ENCODE measurements around the gene G6PC3.

Gene G6PC3

DNA sequence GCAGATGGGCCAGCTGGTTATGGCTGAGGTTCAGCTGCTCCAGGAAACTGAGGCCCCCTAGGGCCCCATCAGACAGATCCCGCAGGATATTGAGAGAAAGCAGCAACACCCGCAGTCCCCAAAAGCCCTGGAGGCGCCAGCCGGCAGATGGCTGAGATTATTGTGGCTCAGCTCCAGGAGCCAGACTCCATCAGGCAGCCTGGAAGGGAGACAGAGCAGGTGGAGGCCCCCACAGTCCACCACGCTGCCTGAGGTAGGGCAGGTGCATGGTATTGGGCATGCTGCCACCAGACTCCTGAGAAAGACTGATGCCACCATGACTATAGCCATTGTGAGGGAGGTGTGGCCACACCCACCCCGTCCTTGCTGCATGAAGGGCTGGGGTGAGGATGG, 46.3 kb upstream of the G6PC3 start (continued):
- TF ChIP-seq ZNF174 (tag by site-specific recombination; IDR thresholded peaks at IDR 0.05) = no peak
- TF ChIP-seq, protein P1, sequence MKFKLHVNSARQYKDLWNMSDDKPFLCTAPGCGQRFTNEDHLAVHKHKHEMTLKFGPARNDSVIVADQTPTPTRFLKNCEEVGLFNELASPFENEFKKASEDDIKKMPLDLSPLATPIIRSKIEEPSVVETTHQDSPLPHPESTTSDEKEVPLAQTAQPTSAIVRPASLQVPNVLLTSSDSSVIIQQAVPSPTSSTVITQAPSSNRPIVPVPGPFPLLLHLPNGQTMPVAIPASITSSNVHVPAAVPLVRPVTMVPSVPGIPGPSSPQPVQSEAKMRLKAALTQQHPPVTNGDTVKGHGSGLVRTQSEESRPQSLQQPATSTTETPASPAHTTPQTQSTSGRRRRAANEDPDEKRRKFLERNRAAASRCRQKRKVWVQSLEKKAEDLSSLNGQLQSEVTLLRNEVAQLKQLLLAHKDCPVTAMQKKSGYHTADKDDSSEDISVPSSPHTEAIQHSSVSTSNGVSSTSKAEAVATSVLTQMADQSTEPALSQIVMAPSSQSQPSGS (tag by site-specific recombination; IDR thresholded peaks at IDR 0.05; ENCODE audit: low read depth) = no peak
- TF ChIP-seq, protein P2, sequence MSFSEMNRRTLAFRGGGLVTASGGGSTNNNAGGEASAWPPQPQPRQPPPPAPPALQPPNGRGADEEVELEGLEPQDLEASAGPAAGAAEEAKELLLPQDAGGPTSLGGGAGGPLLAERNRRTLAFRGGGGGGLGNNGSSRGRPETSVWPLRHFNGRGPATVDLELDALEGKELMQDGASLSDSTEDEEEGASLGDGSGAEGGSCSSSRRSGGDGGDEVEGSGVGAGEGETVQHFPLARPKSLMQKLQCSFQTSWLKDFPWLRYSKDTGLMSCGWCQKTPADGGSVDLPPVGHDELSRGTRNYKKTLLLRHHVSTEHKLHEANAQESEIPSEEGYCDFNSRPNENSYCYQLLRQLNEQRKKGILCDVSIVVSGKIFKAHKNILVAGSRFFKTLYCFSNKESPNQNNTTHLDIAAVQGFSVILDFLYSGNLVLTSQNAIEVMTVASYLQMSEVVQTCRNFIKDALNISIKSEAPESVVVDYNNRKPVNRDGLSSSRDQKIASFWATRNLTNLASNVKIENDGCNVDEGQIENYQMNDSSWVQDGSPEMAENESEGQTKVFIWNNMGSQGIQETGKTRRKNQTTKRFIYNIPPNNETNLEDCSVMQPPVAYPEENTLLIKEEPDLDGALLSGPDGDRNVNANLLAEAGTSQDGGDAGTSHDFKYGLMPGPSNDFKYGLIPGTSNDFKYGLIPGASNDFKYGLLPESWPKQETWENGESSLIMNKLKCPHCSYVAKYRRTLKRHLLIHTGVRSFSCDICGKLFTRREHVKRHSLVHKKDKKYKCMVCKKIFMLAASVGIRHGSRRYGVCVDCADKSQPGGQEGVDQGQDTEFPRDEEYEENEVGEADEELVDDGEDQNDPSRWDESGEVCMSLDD (tag by site-specific recombination; IDR thresholded peaks at IDR 0.05) = no peak

DNA sequence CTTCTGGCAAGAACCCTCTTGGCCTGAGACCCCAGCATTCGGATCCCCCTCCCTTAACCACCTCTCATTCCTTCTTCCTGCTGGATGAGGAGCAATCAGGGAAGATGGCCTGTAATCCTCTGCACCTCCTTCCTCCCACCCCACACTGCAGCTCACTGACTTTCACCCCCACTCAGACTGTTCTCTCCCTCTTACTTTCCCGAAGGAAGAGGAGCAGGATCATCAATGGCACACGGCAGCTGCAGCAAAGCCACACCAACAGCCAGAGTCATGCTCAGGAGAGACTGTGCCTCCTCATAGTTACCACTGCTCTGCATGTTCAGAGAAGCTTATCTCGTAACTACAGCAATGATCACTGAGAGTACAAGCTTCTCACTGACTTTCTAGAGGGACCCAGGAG, 45.7 kb upstream of the G6PC3 start:
- peak overlapping the region; percentile 17; the same call in 1 of the 2 replicates for H3K27ac ChIP-seq (ENCODE audit: extremely low read depth, low read depth, low read length)
- CTCF ChIA-PET = interaction anchor here (0.9 to 1.0 kb wide), 3 partner anchors 14 to 147 kb away, joined by 3 to 4 read pairs (median 3); no protein-coding TSS in a partner anchor
- peaks cover 4 to 72% of the 10 kb centered on the region in 2 experiments; a peak in 2 of 3 replicates for H3K36me3 ChIP-seq (ENCODE audit: control insufficient read depth in 2 of 2, insufficient read depth in 1 of 2, low read length in 2 of 2)
- H3K4me3 ChIP-seq (ENCODE audit: low read depth, low read length) = no peak overlapping the region
- peak; percentile 86 for TF ChIP-seq PRDM1 (tag by site-specific recombination; IDR thresholded peaks at IDR 0.05)
- TF ChIP-seq ZNF585B (tag by site-specific recombination; IDR thresholded peaks at IDR 0.05) = no peak
- POLR2A ChIA-PET = no interaction called here
- no peaks in the 10 kb centered on the region for H3K4me1 ChIP-seq (ENCODE audit: control insufficient read depth, insufficient read depth, low read length)
- H3K9me3 ChIP-seq (ENCODE audit: control insufficient read depth, insufficient read depth, low read depth, low read length) = no peaks in the 10 kb centered on the region

DNA sequence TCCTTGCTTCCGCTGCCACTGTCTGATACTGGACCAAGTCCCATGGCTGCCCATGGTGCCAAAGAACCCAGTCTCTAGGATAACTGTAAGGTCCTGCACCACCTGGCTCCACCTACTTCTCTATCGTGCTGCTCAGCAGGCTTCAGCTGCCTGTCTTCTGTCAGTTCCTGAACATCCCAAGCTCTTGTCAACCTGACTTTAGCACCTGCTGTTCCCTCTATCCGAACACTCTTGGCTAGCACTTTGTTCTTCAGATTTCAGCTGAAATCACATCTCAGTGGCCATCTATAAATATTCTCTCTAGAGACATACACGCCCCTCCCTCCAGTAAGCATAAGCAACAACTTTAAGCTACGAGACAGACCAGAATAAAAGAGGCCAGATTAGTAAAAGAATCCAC, 40.8 kb upstream of the G6PC3 start:
- TF ChIP-seq, protein P3, sequence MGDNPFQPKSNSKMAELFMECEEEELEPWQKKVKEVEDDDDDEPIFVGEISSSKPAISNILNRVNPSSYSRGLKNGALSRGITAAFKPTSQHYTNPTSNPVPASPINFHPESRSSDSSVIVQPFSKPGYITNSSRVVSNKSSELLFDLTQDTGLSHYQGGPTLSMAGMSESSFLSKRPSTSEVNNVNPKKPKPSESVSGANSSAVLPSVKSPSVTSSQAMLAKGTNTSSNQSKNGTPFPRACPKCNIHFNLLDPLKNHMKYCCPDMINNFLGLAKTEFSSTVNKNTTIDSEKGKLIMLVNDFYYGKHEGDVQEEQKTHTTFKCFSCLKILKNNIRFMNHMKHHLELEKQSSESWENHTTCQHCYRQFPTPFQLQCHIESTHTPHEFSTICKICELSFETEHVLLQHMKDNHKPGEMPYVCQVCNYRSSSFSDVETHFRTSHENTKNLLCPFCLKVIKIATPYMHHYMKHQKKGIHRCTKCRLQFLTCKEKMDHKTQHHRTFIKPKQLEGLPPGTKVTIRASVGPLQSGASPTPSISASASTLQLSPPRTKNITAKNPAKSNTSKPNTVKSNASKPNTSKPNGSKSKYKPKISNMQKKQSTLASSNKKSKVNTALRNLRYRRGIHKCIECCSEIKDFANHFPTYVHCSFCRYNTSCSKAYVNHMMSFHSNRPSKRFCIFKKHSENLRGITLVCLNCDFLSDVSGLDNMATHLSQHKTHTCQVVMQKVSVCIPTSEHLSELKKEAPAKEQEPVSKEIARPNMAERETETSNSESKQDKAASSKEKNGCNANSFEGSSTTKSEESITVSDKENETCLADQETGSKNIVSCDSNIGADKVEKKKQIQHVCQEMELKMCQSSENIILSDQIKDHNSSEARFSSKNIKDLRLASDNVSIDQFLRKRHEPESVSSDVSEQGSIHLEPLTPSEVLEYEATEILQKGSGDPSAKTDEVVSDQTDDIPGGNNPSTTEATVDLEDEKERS (tag by site-specific recombination; IDR thresholded peaks at IDR 0.05) = no peak
- peak; percentile 48; the same call in 1 of the 2 replicates for TF ChIP-seq ZBTB17 (tag by site-specific recombination; IDR thresholded peaks at IDR 0.05)
- CTCF ChIA-PET = interaction anchor here (0.6 to 3.4 kb wide), 8 partner anchors 12 to 149 kb away, joined by 3 to 26 read pairs (median 5); partner anchors contain the start of gene HDAC5

DNA sequence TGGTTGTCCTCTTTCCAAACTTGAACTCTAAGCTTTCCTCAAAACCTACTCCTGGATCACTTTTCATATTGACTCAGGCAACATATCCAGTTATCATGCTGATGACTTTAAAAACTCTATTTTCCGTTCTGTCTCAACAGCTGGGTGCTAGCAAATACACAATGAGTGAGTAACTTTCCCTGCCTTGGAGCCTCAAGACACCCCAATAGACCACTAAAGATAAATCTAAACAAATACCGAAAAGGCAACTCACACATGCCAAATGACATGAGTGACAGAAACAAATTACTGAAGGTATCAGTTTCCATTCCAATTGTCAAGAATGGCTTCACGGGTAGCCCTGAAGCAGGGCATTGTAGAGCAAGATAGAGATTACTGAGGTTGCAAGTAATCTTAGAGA, 40.1 kb upstream of the G6PC3 start:
- CTCF ChIA-PET = interaction anchor here (0.9 to 1.1 kb wide), 3 partner anchors 12 to 87 kb away, joined by 4 to 10 read pairs (median 4); no protein-coding TSS in a partner anchor
- Histone ChIP-seq H3K36me3 (ENCODE audit: control insufficient read depth in 2 of 2, insufficient read depth in 1 of 2, low read length in 2 of 2) (peaks cover 38 to 62% of the 10 kb centered on the region in 2 experiments), H3K4me1 (ENCODE audit: control insufficient read depth, insufficient read depth, low read length) (no peaks in the 10 kb centered on the region), H3K4me3 (ENCODE audit: low read depth, low read length) (no peak overlapping the region), H3K27ac (ENCODE audit: extremely low read depth, low read depth, low read length) (no peak overlapping the region), H3K9me3 (ENCODE audit: control insufficient read depth, insufficient read depth, low read depth, low read length) (no peaks in the 10 kb centered on the region)
- POLR2A ChIA-PET = no interaction called here
- no peak for TF ChIP-seq ZSCAN30 (tag by site-specific recombination; IDR thresholded peaks at IDR 0.05)
- no peak for TF ChIP-seq ZNF202 (tag by site-specific recombination; IDR thresholded peaks at IDR 0.05; ENCODE audit: borderline replicate concordance)
- TF ChIP-seq ZNF239 (tag by site-specific recombination; IDR thresholded peaks at IDR 0.05) = no peak
- no peak for TF ChIP-seq OVOL3 (tag by site-specific recombination; IDR thresholded peaks at IDR 0.05)
- no peak for TF ChIP-seq ZNF138 (tag by site-specific recombination; IDR thresholded peaks at IDR 0.05; ENCODE audit: borderline replicate concordance)
- TF ChIP-seq ZNF76 (tag by site-specific recombination; IDR thresholded peaks at IDR 0.05; ENCODE audit: borderline replicate concordance, low read depth) = no peak
- no peak for TF ChIP-seq ZNF335 (tag by site-specific recombination; conservative IDR thresholded peaks at IDR 0.05)
- TF ChIP-seq, protein P4, sequence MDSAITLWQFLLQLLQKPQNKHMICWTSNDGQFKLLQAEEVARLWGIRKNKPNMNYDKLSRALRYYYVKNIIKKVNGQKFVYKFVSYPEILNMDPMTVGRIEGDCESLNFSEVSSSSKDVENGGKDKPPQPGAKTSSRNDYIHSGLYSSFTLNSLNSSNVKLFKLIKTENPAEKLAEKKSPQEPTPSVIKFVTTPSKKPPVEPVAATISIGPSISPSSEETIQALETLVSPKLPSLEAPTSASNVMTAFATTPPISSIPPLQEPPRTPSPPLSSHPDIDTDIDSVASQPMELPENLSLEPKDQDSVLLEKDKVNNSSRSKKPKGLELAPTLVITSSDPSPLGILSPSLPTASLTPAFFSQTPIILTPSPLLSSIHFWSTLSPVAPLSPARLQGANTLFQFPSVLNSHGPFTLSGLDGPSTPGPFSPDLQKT (IDR thresholded peaks at IDR 0.05; ENCODE audit: borderline replicate concordance, low read depth, low read length) = no peak
- TF ChIP-seq MYNN (tag by site-specific recombination; IDR thresholded peaks at IDR 0.05; ENCODE audit: borderline replicate concordance) = no peak
- TF ChIP-seq ZNF140 (tag by site-specific recombination; IDR thresholded peaks at IDR 0.05) = no peak
- no peak for TF ChIP-seq ZNF658 (tag by site-specific recombination; IDR thresholded peaks at IDR 0.05)
- TF ChIP-seq, protein P5, sequence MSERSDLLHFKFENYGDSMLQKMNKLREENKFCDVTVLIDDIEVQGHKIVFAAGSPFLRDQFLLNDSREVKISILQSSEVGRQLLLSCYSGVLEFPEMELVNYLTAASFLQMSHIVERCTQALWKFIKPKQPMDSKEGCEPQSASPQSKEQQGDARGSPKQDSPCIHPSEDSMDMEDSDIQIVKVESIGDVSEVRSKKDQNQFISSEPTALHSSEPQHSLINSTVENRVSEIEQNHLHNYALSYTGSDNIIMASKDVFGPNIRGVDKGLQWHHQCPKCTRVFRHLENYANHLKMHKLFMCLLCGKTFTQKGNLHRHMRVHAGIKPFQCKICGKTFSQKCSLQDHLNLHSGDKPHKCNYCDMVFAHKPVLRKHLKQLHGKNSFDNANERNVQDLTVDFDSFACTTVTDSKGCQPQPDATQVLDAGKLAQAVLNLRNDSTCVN (tag by site-specific recombination; optimal IDR thresholded peaks at IDR 0.05) = no peak
- no peak for TF ChIP-seq KLF10 (tag by site-specific recombination; IDR thresholded peaks at IDR 0.05)

More for the DNA sequence above, 40.8 kb upstream of the G6PC3 start:
- Histone ChIP-seq H3K36me3 (ENCODE audit: control insufficient read depth in 2 of 2, insufficient read depth in 1 of 2, low read length in 2 of 2) (peaks cover 38 to 70% of the 10 kb centered on the region in 2 experiments), H3K9me3 (ENCODE audit: control insufficient read depth, insufficient read depth, low read depth, low read length) (no peaks in the 10 kb centered on the region), H3K27ac (ENCODE audit: extremely low read depth, low read depth, low read length) (no peak overlapping the region), H3K4me3 (ENCODE audit: low read depth, low read length) (no peak overlapping the region), H3K4me1 (ENCODE audit: control insufficient read depth, insufficient read depth, low read length) (no peaks in the 10 kb centered on the region)
- POLR2A ChIA-PET = interaction anchor here (2.2 kb wide), 1 partner anchor 15 kb away, joined by 9 read pairs; the partner anchor contains the start of gene TMEM101
